HepG2 (cell line): ENCODE data around the gene XXYLT1. TPM values are rescaled to one million over a fixed set of nuclear protein-coding genes. Genes with fewer than 3 reads are reported as not detected.

Source experiments
- ARID4A ChIP-seq: sonication (generic); formaldehyde crosslinking; IDR thresholded peaks from 2 replicates; pipeline ENCODE4 v1.5.0; 2020; ENCODE audit warnings: mild to moderate bottlenecking, missing genetic modification reagents, borderline replicate concordance
- FOXP4 ChIP-seq: sonication (generic); formaldehyde crosslinking; IDR thresholded peaks from 2 replicates; pipeline ENCODE4 v1.4.0; 2020; ENCODE audit warnings: missing genetic modification reagents
- HINFP ChIP-seq: sonication (generic); formaldehyde crosslinking; IDR thresholded peaks from 2 replicates; pipeline ENCODE4 v1.4.0; 2020; ENCODE audit warnings: low read depth, mild to moderate bottlenecking, missing genetic modification reagents
- HMG20A ChIP-seq: IDR thresholded peaks from 2 replicates; pipeline ENCODE4 v1.6.1; 2016; ENCODE audit warnings: borderline replicate concordance
- HMG20B ChIP-seq: conservative IDR thresholded peaks from 2 replicates; pipeline ENCODE4 v1.6.1; 2016; ENCODE audit warnings: missing genetic modification reagents, missing compliant biosample characterization
- JUNB ChIP-seq: sonication (generic); formaldehyde crosslinking; IDR thresholded peaks from 2 replicates; pipeline ENCODE4 v1.8.0; 2022; ENCODE audit warnings: missing genetic modification reagents, mild to moderate bottlenecking, borderline replicate concordance
- KAT8 ChIP-seq: IDR thresholded peaks from 2 replicates; pipeline ENCODE4 v1.6.1; 2016; ENCODE audit warnings: missing genetic modification reagents, missing compliant biosample characterization
- KDM5A ChIP-seq: fragments of 200-600 bp; sonication (generic); IDR thresholded peaks from 2 replicates; pipeline ENCODE4 v1.7.0; 2018; ENCODE audit warnings: antibody characterized with exemption, mild to moderate bottlenecking, low read length, borderline replicate concordance
- KLF9 ChIP-seq: IDR thresholded peaks from 2 replicates; pipeline ENCODE4 v1.6.1; 2016; ENCODE audit warnings: low read depth
- MXD4 ChIP-seq: IDR thresholded peaks from 2 replicates; pipeline ENCODE4 v1.6.1; 2016; ENCODE audit warnings: mild to moderate bottlenecking, missing biosample characterization, missing genetic modification reagents
- NRL ChIP-seq: sonication (generic); formaldehyde crosslinking; IDR thresholded peaks from 2 replicates; pipeline ENCODE4 v1.5.0; 2020; ENCODE audit warnings: missing genetic modification reagents, mild to moderate bottlenecking, moderate library complexity, borderline replicate concordance
- PCBP1 ChIP-seq: fragments of 200-400 bp; formaldehyde crosslinking; IDR thresholded peaks from 2 replicates; pipeline ENCODE4 v1.6.1; 2017; ENCODE audit warnings: mild to moderate bottlenecking, low read depth, low read length, borderline replicate concordance
- PHF21A ChIP-seq: sonication (generic); formaldehyde crosslinking; IDR thresholded peaks from 2 replicates; pipeline ENCODE4 v1.5.0; 2020; ENCODE audit warnings: mild to moderate bottlenecking, missing genetic modification reagents
- RFXANK ChIP-seq: IDR thresholded peaks from 2 replicates; pipeline ENCODE4 v1.6.1; 2016
- SNAPC2 ChIP-seq: sonication (generic); formaldehyde crosslinking; IDR thresholded peaks from 2 replicates; pipeline ENCODE4 v1.8.1; 2022; ENCODE audit warnings: mild to moderate bottlenecking, missing genetic modification reagents
- TBX3 ChIP-seq: fragments of 450-650 bp; IDR thresholded peaks from 2 replicates; pipeline ENCODE4 v1.6.1; 2017; ENCODE audit warnings: antibody characterized with exemption, mild to moderate bottlenecking, inconsistent platforms, borderline replicate concordance
- ZNF12 ChIP-seq: sonication (generic); formaldehyde crosslinking; IDR thresholded peaks from 2 replicates; pipeline ENCODE4 v1.5.0; 2020; ENCODE audit warnings: missing genetic modification reagents
- ZNF276 ChIP-seq: sonication (generic); formaldehyde crosslinking; IDR thresholded peaks from 2 replicates; pipeline ENCODE4 v1.4.0; 2020; ENCODE audit warnings: mild to moderate bottlenecking, low read depth, missing genetic modification reagents
- ZNF331 ChIP-seq: sonication (generic); formaldehyde crosslinking; IDR thresholded peaks from 2 replicates; pipeline ENCODE4 v1.4.0; 2020; ENCODE audit warnings: missing genetic modification reagents
- ZNF431 ChIP-seq: sonication (generic); formaldehyde crosslinking; IDR thresholded peaks from 2 replicates; pipeline ENCODE4 v1.9.0; 2022; ENCODE audit warnings: missing genetic modification reagents, low read depth, mild to moderate bottlenecking, borderline replicate concordance
- ZNF562 ChIP-seq: sonication (generic); formaldehyde crosslinking; IDR thresholded peaks from 2 replicates; pipeline ENCODE4 v1.8.0; 2022; ENCODE audit warnings: missing genetic modification reagents, borderline replicate concordance
- ZNF879 ChIP-seq: sonication (generic); formaldehyde crosslinking; IDR thresholded peaks from 2 replicates; pipeline ENCODE4 v1.8.1; 2023; ENCODE audit warnings: missing genetic modification reagents
- polyA plus RNA-seq, 8 experiments: library from polyadenylated mRNA; depleted of rRNA in 3 of 8; stranded (reverse) in 7 of 8; unstranded in 1 of 8; fragments of >200 nt; fragmentation: Illumina TruSeq in 4 of 8; extraction: Trizol in 4 of 8; gene quantifications; 2 replicates each; pipeline versions ENCODE4 v1.2.1 to v1.2.3, GENCODE V29; 2011 to 2016; ENCODE audit warnings: low read depth in 4 of 8, missing spikeins in 1 of 8, mixed read lengths in 1 of 8; ENCODE audit not compliant: insufficient read depth in 1 of 8
- total RNA-seq, 5 experiments: library from RNA; depleted of rRNA; stranded (reverse); fragments of >200 nt; fragmentation: Illumina TruSeq; extraction: Trizol; gene quantifications; 2 replicates each; pipeline ENCODE4 v1.2.3, GENCODE V29; 2016; ENCODE audit warnings: low read depth in 1 of 5

Gene XXYLT1
- total and polyA plus RNA-seq, 2 of the 13 experiments (the other 11 are each of a cell fraction or from before 2014, with no cell fraction given) = 17.7 to 19.0 TPM

- peak; percentile 69; the same call in 1 of the 2 replicates for TF ChIP-seq ARID4A
- 0 out of 2 replicates have a peak, but pooled peaks have one; percentile 14 for TF ChIP-seq ZNF879 (CRISPR knock-in tag)
- no peak for TF ChIP-seq PCBP1
- peak; percentile 84 for TF ChIP-seq KAT8
- peak; percentile 93 for TF ChIP-seq PHF21A
- peak; percentile 67; the same call in 1 of the 2 replicates for TF ChIP-seq TBX3
- no peak for TF ChIP-seq ZNF562 (CRISPR knock-in tag)
- TF ChIP-seq ZNF12 (CRISPR knock-in tag) = peak; percentile 45; the same call in 1 of the 2 replicates
- no peak for TF ChIP-seq KDM5A
- peak; percentile 98 for TF ChIP-seq HMG20A (CRISPR knock-in tag)
- peak; percentile 94 for TF ChIP-seq ZNF331 (CRISPR knock-in tag)
- 0 out of 2 replicates have a peak, but pooled peaks have one; percentile 24 for TF ChIP-seq RFXANK (CRISPR knock-in tag)
- 0 out of 2 replicates have a peak, but pooled peaks have one; percentile 31 for TF ChIP-seq ZNF276 (CRISPR knock-in tag)
- TF ChIP-seq ZNF431 (CRISPR knock-in tag) = peak; percentile 65; the same call in 1 of the 2 replicates
- peak; percentile 66; the same call in 1 of the 2 replicates for TF ChIP-seq HINFP (CRISPR knock-in tag)
- TF ChIP-seq KLF9 (CRISPR knock-in tag) = peak; percentile 80; the same call in 1 of the 2 replicates
- no peak for TF ChIP-seq NRL (CRISPR knock-in tag)
- TF ChIP-seq SNAPC2 (CRISPR knock-in tag) = peak; percentile 84
- TF ChIP-seq FOXP4 = peak; percentile 89
- peak; percentile 28; the same call in 1 of the 2 replicates for TF ChIP-seq JUNB
- TF ChIP-seq HMG20B (CRISPR knock-in tag) = peak; percentile 79; the same call in 1 of the 2 replicates
- TF ChIP-seq MXD4 (CRISPR knock-in tag) = peak; percentile 64; the same call in 1 of the 2 replicates
These were observed 165.6 kb downstream of the XXYLT1 start (continued) for GRCh38 chr3:195105389-195105788.
